Breast epithelium (tissue), 3 donors: Measurements from ENCODE around the gene KRTAP10-1.

ENCODE experiments used
- POLR2A ChIP-seq: fragments of 450-650 bp; IDR thresholded peaks from one replicate; pipeline ENCODE4 v1.6.1; 2016; ENCODE audit warnings: antibody characterized with exemption, mild to moderate bottlenecking, moderate library complexity
- TF ChIP-seq, protein P1 (sequence below), 3 donors: fragments of 450-650 bp; IDR thresholded peaks; one replicate each; pipeline ENCODE4 v1.5.1; 2016 to 2017; ENCODE audit warnings: antibody characterized with exemption in 3 of 3, mild to moderate bottlenecking in 3 of 3, moderate library complexity in 3 of 3

DNA sequence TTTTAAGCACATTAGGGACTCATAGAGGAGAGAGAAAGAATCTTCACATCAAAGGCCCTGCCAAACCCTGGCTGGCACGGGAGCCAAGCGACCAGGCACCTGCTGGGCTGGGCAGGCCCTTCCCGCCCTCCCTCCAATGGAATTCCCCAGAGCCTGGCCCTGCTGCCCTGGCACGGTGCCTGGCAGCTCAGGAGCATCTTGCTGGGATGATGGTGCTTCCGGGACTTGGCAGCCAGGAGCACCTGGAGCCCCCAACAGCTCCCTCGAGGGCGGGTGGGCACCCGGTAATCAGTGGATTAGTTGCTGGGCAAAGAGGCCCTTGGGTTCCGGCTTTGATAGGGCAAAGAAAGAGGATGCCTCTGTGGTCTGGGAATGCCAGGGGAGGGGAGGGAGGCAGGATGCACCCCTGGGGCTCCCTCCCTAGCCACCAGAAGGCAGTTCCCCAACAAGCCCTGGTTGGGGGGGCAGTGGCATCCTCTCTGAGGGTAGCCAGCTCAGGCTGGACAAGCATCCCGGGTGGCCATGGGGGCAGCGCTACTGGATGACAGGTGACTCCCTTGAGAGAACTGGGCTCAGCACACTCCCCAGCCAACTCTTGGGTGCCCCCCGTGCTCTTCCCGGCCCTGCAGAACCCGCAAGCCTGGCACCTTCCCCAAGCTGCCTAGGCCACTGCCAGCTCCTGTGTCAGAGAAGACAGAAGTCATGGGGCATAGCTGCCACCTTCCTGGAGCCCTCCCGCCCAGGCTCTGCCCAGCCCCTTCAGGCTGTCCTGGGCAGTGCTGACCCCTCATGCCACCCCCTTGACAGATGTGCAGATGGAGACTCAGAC lies 26.4 kb downstream of the KRTAP10-1 start:
- TF ChIP-seq, protein P1, sequence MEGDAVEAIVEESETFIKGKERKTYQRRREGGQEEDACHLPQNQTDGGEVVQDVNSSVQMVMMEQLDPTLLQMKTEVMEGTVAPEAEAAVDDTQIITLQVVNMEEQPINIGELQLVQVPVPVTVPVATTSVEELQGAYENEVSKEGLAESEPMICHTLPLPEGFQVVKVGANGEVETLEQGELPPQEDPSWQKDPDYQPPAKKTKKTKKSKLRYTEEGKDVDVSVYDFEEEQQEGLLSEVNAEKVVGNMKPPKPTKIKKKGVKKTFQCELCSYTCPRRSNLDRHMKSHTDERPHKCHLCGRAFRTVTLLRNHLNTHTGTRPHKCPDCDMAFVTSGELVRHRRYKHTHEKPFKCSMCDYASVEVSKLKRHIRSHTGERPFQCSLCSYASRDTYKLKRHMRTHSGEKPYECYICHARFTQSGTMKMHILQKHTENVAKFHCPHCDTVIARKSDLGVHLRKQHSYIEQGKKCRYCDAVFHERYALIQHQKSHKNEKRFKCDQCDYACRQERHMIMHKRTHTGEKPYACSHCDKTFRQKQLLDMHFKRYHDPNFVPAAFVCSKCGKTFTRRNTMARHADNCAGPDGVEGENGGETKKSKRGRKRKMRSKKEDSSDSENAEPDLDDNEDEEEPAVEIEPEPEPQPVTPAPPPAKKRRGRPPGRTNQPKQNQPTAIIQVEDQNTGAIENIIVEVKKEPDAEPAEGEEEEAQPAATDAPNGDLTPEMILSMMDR (IDR thresholded peaks at IDR 0.05) = no peak
- no peak for TF ChIP-seq POLR2A
